Pulmonary artery endothelial cell (primary cell): ENCODE results near the gene C1QTNF12. TPM values are rescaled to one million over a fixed set of nuclear protein-coding genes. Genes with fewer than 3 reads are reported as not detected.

Experiments used
- DNase-seq: peaks from one replicate; pipeline ENCODE4 v3.0.0-alpha.2; 2011; ENCODE audit warnings: low read depth, low spot score
- total RNA-seq: library from RNA; depleted of rRNA; stranded (reverse); fragments of >200 nt; gene quantifications from 2 replicates; pipeline ENCODE4 v1.2.3, GENCODE V29; 2014

The C1QTNF12 gene
- total RNA-seq, 1 donor from 2014 or later = 0.33 TPM

DNA sequence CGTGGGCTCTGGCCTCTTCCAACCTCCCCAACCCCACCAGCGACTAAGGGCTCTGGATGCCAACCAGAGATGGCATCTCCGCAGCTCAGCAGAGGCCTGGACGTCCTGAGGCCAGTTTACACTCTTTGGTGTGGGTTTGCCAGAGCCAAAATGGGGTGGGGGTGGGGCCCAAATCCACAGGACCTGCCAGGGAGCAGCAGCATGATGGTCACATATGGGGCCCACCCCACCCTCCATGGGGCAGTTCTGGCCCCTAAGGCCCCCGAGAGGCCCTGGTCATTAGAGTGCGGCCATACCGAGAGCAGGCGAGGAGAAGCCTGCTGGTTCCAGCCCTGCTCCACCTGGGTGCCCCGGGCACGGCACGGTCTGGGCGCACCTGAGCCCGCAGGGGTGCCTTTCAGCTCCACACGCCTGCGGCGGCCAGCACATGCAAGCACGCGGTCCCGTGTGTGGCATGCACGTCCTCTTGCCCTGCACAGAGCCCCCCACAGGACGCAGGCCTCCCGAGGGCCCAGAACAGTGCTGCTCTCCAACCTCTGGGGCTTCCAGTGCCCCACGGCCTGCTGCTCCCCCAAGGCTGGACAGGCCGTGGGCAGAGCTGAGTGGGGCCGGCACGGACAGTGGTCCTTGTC, 4.8 kb downstream of the C1QTNF12 start:
- no peak for DNase-seq

DNA sequence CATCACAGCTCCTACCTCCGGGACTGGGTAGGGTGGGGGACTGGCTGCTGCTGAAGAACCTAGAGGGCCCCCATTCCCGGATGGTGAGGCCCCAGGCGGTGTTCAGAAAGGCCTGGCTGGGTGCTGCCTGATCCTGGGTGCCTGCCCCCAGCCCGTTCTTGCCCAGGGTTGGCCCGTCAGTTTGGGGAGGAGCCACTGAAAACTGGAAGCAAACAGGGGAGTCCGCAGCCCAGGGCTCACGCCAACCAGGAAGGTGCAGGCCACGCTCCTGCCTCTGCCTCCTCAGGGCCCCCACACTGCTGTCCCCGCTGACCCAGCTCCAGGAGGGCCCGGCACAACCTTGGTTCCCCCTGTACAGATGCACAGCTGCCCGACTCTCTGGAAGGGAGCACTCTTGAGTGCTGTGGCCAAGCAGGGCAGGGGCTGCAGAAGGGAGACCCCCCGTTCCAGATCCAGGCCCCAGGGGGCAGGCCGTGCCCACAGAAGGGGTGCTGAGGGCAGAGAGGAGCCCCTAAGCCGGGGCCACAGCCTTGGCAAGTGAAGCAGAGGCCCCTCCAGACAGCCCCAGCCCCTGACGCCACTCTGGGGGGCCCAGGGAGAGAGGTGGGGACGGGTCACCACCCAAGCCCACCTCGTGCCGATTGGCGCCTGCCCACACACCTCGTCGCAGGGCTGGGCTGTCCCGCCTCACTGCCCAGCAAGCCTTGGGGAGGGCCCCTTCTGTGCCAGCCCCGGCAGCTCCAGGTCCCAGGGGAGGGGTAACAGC, 5.5 kb downstream of the C1QTNF12 start:
- DNase-seq = no peak

DNA sequence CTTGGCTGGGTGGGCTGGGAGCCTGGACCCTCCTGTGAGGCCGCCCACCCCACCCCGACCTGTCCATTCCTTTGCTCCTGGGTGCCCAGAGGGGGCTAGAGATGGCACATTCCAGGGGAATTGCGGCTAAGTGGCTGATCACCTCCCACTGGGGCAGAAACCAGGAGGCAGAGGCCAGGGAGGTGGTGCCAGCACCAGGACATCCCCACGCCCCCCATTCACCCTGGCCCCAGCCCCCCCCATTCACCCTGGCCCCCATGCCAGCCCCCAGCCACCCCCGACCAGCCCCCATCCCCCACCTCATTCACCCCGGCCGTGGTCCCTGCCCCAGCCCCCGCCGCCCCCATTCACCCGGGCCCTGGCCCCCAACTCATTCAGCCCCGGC, 6.2 kb downstream of the C1QTNF12 start:
- DNase-seq = no peak

DNA sequence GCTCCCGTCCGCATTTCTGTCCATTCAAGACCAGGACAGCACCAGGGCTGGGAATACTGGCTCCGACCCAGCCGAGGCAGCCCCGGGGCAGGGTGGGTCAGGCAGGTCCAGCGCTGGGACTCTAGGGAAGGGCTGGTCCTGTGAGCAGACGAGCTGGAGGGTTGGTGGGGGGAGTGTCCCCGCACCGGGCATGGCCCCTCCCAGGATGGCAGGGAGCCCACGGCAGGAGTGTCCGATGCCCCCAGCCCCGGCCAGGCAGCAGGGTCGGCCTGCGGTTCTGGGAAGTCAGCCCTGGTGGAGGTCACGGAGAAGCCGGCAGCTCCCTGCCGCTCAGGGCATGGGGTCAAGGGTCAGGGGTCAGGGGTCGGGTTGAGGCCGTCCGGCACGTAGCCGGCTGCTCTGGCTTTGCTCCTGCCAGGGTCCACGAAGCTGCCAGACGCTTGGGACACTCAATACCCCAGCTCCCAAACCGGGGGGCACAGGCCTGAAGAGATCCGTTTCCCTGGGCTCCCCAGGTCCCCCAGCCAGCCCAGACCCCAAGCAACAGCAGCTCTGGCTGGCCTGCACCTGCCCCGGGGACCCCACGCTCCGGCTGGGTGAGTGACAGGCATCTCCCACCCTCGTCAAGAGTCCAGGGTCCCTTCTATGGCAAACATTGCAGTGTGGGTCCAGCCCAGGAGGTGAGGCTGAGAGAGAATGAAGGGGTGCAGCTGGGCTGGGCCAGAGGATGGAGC, 6.7 kb downstream of the C1QTNF12 start:
- DNase-seq = no peak

DNA sequence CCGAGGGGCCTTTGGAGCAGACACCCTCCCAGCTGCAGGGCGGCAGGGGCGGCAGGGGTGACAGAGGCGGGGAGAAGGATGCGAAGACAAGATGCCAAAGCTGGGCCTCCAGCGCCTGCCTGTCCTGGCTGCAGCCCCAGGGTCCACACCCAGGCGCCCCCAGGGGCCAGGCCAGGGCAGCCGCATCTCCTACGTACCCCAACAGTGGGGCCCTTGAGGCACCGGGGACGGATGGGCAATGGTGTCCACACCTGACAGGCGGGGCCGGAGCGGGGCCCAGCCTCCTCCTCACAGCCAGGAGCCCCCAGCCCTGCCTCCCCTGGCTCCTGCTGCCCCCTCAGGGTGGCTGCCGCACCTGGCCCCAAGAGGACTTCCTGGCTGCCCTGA, 7.3 kb downstream of the C1QTNF12 start:
- DNase-seq = no peak

DNA sequence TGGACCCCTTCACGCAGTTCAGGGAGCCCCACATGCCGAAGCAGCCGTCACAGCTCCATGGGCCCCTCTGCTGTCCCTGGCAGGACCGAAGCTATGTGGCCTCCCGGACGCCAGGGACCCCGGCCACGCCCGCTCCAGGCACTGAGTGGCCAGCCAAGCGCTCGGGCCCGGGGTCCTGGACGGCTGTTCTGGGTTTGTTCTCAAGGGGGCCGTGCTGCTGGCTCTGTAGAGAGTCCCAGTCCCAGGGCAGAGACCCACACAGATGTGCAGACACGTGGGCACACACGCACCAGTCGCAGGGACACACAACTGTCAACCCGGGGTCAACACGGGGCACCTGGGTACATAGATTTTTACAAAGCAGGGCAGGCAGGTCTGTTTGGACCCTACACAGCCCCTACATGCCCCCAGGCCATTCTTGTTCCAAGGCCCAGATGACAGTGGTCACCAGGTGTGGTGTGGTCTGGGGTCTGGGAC, 7.8 kb downstream of the C1QTNF12 start:
- DNase-seq = no peak

DNA sequence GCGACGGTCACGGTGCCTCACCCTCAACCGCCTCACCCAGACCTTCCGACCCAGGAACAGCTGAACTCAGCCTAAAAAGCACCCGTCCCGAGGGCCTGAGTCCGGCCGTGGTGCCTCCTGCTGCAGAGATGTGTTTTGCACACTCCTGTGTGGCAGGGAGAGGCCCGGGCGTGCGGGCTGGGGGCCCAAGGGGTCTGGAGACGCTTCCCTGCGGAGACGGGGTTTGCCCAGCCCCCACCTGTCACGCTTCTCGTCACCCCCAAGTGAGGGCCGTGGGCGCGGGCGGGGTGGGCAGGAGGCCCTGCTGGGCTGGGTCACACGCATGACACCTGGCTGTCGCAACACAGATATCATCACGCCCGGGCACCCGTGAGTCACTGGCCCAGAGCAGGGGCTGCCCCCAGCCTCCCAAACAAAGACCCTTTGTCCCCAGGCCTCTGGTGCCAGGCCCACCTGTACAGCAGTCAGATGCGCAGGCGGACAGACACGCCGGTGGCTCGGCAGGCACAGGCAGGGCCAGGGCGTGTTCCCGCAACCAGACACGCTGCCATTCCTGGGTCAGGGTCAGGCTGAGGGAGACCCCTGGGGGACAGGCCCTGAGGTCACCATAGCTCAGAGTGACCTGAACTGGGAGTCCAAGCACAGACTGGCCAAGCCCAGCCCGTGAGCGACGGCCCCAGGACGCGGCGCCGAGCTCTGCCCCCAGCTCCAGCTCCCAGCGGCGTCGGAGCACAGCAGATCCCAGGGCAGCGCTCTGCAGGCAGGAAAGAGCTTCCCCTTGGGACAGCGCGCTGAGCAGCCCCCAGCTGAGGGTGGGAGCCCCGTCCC, 8.4 kb downstream of the C1QTNF12 start:
- no peak for DNase-seq

DNA sequence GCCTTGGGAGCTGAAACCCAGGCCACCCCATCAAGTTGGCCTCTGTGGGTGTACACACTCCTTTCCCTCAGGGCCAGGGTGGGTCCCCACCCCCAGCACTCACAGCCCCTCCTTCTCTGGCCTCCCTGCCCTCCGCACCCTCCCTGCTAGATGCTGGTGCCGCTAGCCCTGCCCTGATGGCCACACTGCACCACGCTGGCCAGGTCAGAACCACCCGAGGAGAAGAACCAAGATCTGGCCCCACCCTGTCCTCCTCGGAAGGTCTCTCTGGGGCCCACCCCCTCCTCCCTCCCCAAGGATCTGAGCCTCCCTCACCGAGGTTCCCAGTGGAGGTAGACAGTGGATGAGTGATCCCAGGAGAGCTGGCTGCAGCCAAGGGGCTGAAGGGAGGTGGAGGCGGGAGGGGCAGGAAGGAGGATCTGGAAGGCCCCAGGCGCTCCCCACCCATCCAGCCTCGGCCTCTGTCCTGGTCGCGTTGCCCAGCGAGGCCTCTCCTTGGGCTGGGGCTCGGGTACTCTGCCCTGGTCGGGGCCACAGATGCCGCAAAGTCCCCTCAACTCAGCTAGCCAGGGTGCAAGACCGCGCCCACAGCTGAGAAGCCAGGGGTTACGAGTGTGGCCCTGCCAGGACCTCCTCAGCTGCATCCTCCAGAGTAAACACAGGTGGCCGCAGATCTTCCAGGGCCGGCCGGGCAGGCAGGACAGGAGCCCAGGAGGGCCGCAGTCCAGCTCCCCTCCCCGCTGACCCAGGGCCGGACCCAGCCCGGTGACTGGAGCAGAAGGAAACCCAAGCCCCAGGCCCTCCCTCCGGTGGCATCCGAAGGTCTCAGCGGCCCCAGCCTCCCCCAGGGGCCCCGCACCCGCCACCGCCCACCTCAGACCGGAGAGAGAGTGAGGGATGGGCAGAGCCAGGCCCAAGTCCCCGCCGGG, 9.3 kb downstream of the C1QTNF12 start:
- DNase-seq = no peak

DNA sequence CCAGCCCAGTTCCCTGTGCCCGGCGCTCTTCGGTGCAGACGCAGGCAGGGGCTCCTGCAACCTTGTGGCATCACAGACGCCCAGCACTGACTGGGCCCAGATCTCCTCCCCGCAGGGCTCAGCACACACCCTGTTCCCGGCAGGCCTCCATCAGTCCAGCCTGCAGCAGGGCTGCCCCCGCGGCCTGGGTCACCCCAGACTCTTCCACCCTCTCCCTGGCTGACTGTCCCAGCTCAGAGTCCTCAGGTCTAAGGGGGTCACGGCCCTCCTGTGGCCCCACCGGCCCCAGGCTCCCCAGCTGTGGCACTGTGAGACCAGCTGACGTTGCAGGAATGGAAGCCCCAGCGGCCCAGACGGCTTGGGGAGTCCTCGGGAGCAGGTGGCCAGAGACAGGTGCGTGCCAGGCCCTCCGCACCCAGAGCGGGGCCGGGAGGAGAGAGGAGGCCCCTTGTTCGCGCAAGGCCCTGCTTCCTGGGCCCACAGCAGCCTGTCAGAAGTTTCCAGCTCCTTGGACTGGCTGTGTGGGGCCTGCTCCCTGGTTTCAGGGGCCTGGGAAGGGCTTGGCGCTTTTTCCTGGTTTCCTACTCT, 10.3 kb downstream of the C1QTNF12 start:
- DNase-seq = no peak

DNA sequence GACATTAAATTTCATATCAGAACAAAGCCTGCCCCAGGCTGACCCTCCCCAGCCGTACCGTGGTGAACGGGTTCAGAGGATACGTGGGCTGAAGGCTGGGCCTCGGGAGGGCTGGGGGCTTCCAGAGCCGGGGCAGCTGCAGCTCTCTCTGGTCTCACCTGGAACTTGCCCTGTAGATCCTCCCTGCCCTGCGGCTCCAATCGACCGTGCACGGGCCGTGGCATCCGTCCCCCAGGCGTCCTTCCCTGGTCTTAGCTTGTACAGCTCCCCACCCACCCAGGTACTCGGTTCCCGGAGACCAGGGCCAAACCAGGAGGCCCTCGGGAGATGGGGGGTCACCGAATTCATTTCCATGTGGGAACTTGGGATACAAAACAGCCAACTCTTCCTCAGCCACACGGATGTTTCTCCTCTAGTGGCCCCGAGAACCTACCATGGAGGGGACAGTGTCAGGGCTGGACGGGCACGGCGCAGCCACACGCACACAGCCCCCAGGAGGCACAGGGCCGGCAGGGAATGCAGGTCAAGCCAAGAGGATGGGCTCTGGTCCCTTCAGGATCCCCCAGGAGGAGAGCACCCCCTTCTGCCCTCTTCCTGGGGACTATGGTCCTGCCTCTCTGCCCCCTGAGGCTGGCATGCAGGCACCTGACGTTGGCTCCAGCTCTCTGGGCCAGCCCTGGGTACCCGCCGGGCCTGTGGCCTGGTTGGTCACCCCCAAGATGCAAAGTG, 11.3 kb downstream of the C1QTNF12 start:
- DNase-seq = no peak

DNA sequence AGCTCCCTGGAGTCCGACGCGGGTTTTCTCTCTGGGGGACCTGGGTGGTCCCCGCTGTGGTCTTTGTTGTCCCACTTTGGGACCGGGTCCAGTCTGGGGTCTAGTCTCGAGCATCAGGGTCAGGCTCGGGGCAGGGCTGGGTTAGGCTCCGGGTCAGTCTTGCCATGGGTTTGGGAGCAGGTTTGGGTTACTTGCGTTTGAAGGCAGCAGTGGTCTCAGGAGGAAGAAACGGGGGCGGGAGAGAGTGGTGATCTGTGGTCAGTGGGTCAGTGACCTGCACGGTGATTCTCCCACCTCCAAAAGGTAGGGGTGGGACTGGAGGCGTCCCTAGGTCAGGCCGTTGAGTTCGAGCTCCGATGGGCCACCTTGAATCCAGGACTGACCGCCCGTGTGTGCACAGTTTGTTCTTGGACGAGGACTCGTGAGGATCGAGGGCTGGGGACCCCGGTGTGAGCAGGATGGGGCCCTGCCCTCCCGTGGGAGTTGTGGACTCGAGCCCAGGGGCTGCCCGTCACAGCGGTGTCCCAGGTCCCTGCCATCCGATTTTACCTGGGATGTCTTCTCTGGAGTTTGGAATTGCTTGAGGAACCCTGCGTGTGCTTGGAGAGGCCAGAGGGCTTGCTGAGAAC, 12.2 kb downstream of the C1QTNF12 start:
- DNase-seq = no peak

DNA sequence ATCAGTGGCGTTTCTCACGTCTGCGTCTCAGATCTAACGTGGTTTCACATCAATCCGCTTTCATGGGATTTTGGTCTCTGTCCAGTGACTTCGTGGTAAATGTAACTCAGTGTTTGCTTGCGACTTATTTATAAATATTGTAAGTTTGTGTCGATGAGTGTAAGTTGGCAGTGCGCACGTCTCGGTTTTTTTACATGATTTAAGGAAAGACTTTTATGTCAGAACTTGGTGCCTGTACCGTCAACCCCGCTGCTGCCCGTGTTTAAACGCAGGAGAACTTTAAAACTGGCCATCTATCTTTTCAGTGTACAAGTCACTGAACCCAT, 13.0 kb downstream of the C1QTNF12 start:
- DNase-seq = no peak

DNA sequence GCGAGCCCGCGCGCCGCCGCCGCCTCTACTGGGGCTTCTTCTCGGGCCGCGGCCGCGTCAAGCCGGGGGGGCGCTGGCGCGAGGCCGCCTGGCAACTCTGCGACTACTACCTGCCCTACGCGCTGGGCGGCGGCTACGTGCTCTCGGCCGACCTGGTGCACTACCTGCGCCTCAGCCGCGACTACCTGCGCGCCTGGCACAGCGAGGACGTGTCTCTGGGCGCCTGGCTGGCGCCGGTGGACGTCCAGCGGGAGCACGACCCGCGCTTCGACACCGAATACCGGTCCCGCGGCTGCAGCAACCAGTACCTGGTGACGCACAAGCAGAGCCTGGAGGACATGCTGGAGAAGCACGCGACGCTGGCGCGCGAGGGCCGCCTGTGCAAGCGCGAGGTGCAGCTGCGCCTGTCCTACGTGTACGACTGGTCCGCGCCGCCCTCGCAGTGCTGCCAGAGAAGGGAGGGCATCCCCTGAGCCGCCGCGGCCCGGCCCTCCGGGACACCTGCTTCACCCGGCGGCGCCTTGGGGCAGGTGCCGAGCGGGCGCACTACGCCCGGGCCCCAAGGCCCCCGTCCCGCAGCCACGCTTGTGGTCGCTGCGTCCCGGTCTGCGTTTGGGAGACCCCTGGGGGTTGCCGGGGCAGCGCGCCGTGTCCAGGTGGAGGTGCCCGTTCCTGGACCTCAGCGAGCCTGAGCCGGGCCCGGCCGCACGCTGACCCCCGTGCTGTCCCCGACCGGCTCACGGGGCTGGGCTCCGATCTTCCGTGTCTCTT, 13.5 kb downstream of the C1QTNF12 start:
- DNase-seq = no peak

DNA sequence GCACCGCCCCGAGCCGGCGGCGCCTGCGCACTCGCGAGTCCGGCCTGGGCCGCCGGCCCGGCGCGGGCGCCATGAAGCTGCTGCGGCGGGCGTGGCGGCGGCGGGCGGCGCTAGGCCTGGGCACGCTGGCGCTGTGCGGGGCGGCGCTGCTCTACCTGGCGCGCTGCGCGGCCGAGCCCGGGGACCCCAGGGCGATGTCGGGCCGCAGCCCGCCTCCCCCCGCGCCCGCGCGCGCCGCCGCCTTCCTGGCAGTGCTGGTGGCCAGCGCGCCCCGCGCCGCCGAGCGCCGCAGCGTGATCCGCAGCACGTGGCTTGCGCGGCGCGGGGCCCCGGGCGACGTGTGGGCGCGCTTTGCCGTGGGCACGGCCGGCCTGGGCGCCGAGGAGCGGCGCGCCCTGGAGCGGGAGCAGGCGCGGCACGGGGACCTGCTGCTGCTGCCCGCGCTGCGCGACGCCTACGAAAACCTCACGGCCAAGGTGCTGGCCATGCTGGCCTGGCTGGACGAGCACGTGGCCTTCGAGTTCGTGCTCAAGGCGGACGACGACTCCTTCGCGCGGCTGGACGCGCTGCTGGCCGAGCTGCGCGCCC, 14.2 kb downstream of the C1QTNF12 start, which contains the start of gene B3GALT6:
TSS of gene B3GALT6 (plus strand) at position 30 of the 588 bp plus-strand sequence. CDS start at position 72, 42 bp downstream.
- DNase-seq = no peak

DNA sequence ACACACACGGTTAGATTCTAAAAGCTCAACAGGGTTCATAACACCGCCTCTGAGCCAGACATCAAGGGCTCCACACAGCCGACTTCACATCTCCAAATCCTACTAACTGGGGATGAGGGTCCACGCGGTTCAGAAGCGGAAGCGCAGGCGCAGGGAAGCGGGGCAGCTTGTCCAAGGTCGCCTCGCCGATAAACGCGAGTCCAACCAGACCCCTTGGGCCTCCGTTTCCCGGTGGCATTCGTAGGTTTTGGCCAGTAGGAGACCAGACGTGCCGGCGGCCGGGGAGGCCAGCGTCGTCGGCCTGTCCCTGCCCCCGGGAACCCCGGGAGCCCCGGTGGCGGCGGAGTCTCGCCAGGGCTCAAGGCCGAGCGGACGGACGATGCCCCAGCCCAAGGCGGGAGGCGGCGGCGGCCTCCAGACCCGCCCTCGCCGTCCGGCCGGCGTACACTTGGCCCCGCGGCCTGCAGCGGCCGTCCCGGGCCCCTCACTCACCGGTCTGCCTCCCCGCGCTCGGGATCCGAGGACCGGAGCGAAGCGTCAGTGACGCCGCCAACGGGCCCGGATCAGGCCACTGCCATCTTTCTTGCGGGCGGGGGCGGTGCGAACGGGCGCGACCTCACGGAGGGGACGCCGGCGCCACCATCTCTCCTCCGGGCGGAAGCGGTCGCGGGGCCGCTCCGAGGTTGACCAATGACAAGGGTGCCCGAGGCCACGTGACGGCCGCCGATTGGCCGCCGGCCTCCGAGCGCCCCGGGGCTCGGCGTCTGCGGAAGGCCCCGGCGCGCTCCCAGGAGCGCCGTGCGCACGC, 14.9 kb downstream of the C1QTNF12 start, which contains the start of gene SDF4:
TSS of gene SDF4 (minus strand) at position 602 of the 808 bp plus-strand sequence. CDS start 3,229 bp downstream, outside the sequence.
- DNase-seq = peak; percentile 82

DNA sequence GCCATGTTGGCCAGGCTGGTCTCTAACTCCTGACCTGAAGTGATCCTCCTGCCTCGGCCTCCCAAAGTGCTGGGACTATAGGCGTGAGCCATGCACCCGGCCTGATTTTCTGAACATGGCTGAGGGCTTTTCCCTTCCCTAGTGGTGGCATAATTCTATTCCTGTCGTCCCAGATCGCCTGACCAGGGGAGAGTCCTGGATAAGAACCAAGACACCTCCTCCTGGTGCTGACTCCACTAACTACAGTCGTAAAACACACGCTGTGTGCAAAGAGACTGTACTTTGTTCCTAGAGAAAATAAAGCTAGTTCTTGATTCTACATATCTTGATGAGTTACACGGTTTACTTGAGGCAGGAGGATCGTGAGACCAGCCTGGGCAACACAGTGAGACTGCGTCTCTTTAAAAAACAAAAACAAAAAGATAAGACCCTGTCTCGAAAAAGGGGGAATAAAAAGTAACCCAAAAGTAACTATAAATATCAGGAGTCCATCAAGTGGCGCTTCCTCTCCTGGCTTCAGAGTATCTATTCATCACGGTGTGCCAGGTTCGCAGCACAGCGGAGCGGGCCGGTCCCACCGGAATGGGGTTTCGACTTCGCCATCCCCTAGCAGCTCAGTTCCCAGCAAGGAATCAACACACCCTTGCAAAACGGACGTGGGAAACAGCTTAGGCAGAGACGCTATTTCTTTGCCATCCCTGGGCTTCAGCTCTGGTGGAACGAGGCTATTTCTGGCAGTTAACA, 15.7 kb downstream of the C1QTNF12 start:
- DNase-seq = peak; percentile 30
